RWPE2 (cell line): ENCODE results near the gene LDLRAD4.
A peak's percentile ranks its signal among the peaks of the same experiment; 100 is the strongest.

Experiments used
- ATAC-seq: fragments of 200-7000 bp; cut with Tn5 transposase; 3 replicates; pipeline ENCODE4 v1.9.1; 2021; ENCODE audit warnings: low read depth
- DNase-seq: peaks from one replicate; pipeline ENCODE4 v3.0.0-alpha.2; 2020; ENCODE audit warnings: low spot score
- H3K27ac ChIP-seq: fragments of 450-650 bp; 2 replicates; pipeline ENCODE4 v1.5.1; 2017; ENCODE audit warnings: mild to moderate bottlenecking; ENCODE audit not compliant: poor library complexity, severe bottlenecking
- H3K27me3 ChIP-seq: fragments of 250-450 bp; sonication (Bioruptor Pico); 2 replicates; pipeline ENCODE4 v1.5.1; 2021; ENCODE audit warnings: mild to moderate bottlenecking, moderate library complexity; ENCODE audit not compliant: insufficient read depth, poor library complexity, severe bottlenecking
- H3K36me3 ChIP-seq: fragments of 250-450 bp; sonication (Bioruptor Pico); 2 replicates; pipeline ENCODE4 v1.5.1; 2020; ENCODE audit warnings: low read depth, mild to moderate bottlenecking, moderate library complexity
- H3K4me1 ChIP-seq: fragments of 250-450 bp; sonication (Bioruptor Pico); 2 replicates; pipeline ENCODE4 v1.5.1; 2021; ENCODE audit warnings: mild to moderate bottlenecking, moderate library complexity; ENCODE audit not compliant: insufficient read depth, poor library complexity, severe bottlenecking
- H3K4me3 ChIP-seq: fragments of 250-450 bp; sonication (Bioruptor Pico); 2 replicates; pipeline ENCODE4 v1.5.1; 2021; ENCODE audit warnings: mild to moderate bottlenecking, moderate library complexity; ENCODE audit not compliant: severe bottlenecking
- H3K9me3 ChIP-seq: fragments of 250-450 bp; sonication (Bioruptor Pico); 2 replicates; pipeline ENCODE4 v1.5.1; 2021; ENCODE audit warnings: mild to moderate bottlenecking, moderate library complexity; ENCODE audit not compliant: severe bottlenecking
- CTCF ChIP-seq: fragments of 450-650 bp; IDR thresholded peaks from one replicate; pipeline ENCODE4 v1.5.1; 2017; ENCODE audit warnings: mild to moderate bottlenecking, moderate library complexity; ENCODE audit not compliant: poor library complexity, severe bottlenecking

Gene LDLRAD4

GRCh38 chr18:13187498-13187897, 31.1 kb upstream of the LDLRAD4 start:
- no peaks in the 10 kb centered on the region for H3K36me3 ChIP-seq
- DNase-seq (no peak), ATAC-seq (no peak)
- H3K9me3 ChIP-seq: no peaks in the 10 kb centered on the region
- H3K4me1 ChIP-seq: no peaks in the 10 kb centered on the region
- no peak overlapping the region for H3K27ac ChIP-seq
- no peak for TF ChIP-seq CTCF
- no peak overlapping the region for H3K4me3 ChIP-seq
- peaks cover 7% of the 10 kb centered on the region for H3K27me3 ChIP-seq

GRCh38 chr18:13191031-13191430, 27.5 kb upstream of the LDLRAD4 start:
- no peak for TF ChIP-seq CTCF
- H3K36me3 ChIP-seq: no peaks in the 10 kb centered on the region
- no peaks in the 10 kb centered on the region for H3K4me1 ChIP-seq
- no peaks in the 10 kb centered on the region for H3K9me3 ChIP-seq
- H3K27me3 ChIP-seq: peaks cover 7% of the 10 kb centered on the region
- no peak overlapping the region for H3K4me3 ChIP-seq
- no peak overlapping the region for H3K27ac ChIP-seq
- ATAC-seq (no peak), DNase-seq (no peak)

GRCh38 chr18:13191779-13192178, 26.8 kb upstream of the LDLRAD4 start:
- no peak overlapping the region for H3K27ac ChIP-seq
- 0 out of 3 replicates have a peak, but pooled peaks have one; percentile 27 for ATAC-seq
- no peak for TF ChIP-seq CTCF
- H3K4me3 ChIP-seq: no peak overlapping the region
- no peaks in the 10 kb centered on the region for H3K36me3 ChIP-seq
- H3K4me1 ChIP-seq: no peaks in the 10 kb centered on the region
- H3K9me3 ChIP-seq: no peaks in the 10 kb centered on the region
- no peak for DNase-seq
- H3K27me3 ChIP-seq: peaks cover 7% of the 10 kb centered on the region

- ATAC-seq: no peak
- H3K27ac ChIP-seq: no peak overlapping the region
- H3K27me3 ChIP-seq: peaks cover 7% of the 10 kb centered on the region
- H3K4me3 ChIP-seq: no peak overlapping the region
- H3K4me1 ChIP-seq: no peaks in the 10 kb centered on the region
- no peak for DNase-seq
- TF ChIP-seq CTCF: no peak
- no peaks in the 10 kb centered on the region for H3K9me3 ChIP-seq
- H3K36me3 ChIP-seq: no peaks in the 10 kb centered on the region
Observed at GRCh38 chr18:13192970-13193369, 25.6 kb upstream of the LDLRAD4 start.

- TF ChIP-seq CTCF: no peak
- Histone ChIP-seq H3K27ac (no peak overlapping the region), H3K4me3 (no peak overlapping the region), H3K9me3 (no peaks in the 10 kb centered on the region), H3K36me3 (no peaks in the 10 kb centered on the region), H3K4me1 (no peaks in the 10 kb centered on the region), H3K27me3 (no peaks in the 10 kb centered on the region)
- ATAC-seq: no peak
- DNase-seq: no peak
Observed at GRCh38 chr18:13194239-13194638, 24.3 kb upstream of the LDLRAD4 start.
